IMR-90 (cell line): ENCODE data around the gene SLC35F1. TPM values are rescaled to one million over a fixed set of nuclear protein-coding genes. Genes with fewer than 3 reads are reported as not detected.

ENCODE experiments used
- ATAC-seq: fragments of 200-7000 bp; cut with Tn5 transposase; 2 replicates; pipeline ENCODE4 v1.9.1; 2020; ENCODE audit warnings: low read depth, mild to moderate bottlenecking, moderate library complexity
- BruUV-seq: library from RNA; stranded (reverse); fragments of 400-500 nt; replicated peaks from 2 replicates; lab custom pipeline; 2021; lab: Mats Ljungman, UMichigan
- CTCF ChIA-PET: fragments of 300-600 bp; formaldehyde crosslinking; extraction: SDS; loops from one replicate; lab custom pipeline; 2021; ENCODE audit warnings: antibody characterized with exemption; lab: Yijun Ruan, JAX
- POLR2A ChIA-PET: fragments of 300-600 bp; sonication (Branson Sonifier 250); formaldehyde crosslinking; loops from one replicate; lab custom pipeline; 2022; ENCODE audit warnings: antibody characterized with exemption; ENCODE audit not compliant: unreplicated experiment; lab: Charles Lee
- DNase-seq: peaks from one replicate; pipeline ENCODE4 v3.0.0; 2013
- H2AFZ ChIP-seq: replicated peaks from 2 replicates; pipeline ENCODE3; 2013; ENCODE audit warnings: low read length, mild to moderate bottlenecking; ENCODE audit not compliant: poor library complexity
- H2AK5ac ChIP-seq: 2 replicates; pipeline ENCODE4 v1.6.1; 2013; ENCODE audit warnings: low read depth, low read length, inconsistent platforms
- H2AK9ac ChIP-seq: replicated peaks from 2 replicates; pipeline ENCODE3; 2013; ENCODE audit warnings: mild to moderate bottlenecking, low read depth, low read length, moderate library complexity; ENCODE audit not compliant: poor library complexity
- H2BK120ac ChIP-seq: 2 replicates; pipeline ENCODE4 v1.6.1; 2013; ENCODE audit warnings: low read depth, low read length, inconsistent platforms
- H2BK15ac ChIP-seq: 3 replicates; pipeline ENCODE4 v1.6.1; 2013; ENCODE audit warnings: low read depth, low read length, inconsistent platforms
- H2BK20ac ChIP-seq: 2 replicates; pipeline ENCODE4 v1.6.1; 2013; ENCODE audit warnings: low read depth, mild to moderate bottlenecking, inconsistent platforms, low read length, moderate library complexity
- H2BK5ac ChIP-seq: 2 replicates; pipeline ENCODE4 v1.6.1; 2013; ENCODE audit warnings: mild to moderate bottlenecking, low read depth, low read length, inconsistent platforms; ENCODE audit not compliant: poor library complexity, severe bottlenecking
- H3K14ac ChIP-seq: replicated peaks from 2 replicates; pipeline ENCODE4 v1.6.1; 2013; ENCODE audit warnings: low read depth, low read length, inconsistent platforms
- H3K18ac ChIP-seq: 2 replicates; pipeline ENCODE4 v1.6.1; 2013; ENCODE audit warnings: low read depth, low read length, control low read depth
- H3K23ac ChIP-seq: 2 replicates; pipeline ENCODE4 v1.6.1; 2013; ENCODE audit warnings: low read depth, low read length, inconsistent platforms
- H3K27ac ChIP-seq: 2 replicates; pipeline ENCODE4 v1.5.1; 2013; ENCODE audit warnings: mild to moderate bottlenecking, control low read depth, low read length; ENCODE audit not compliant: insufficient read depth
- H3K27me3 ChIP-seq: 2 replicates; pipeline ENCODE4 v1.6.1; 2013; ENCODE audit warnings: low read length; ENCODE audit not compliant: control insufficient read depth, insufficient read depth
- H3K36me3 ChIP-seq: 2 replicates; pipeline ENCODE4 v1.6.1; 2013; ENCODE audit warnings: low read length, mixed read lengths; ENCODE audit not compliant: control insufficient read depth, insufficient read depth
- H3K4ac ChIP-seq: 2 replicates; pipeline ENCODE4 v1.6.1; 2013; ENCODE audit warnings: low read depth, low read length, inconsistent platforms
- H3K4me1 ChIP-seq: 2 replicates; pipeline ENCODE4 v1.6.1; 2013; ENCODE audit warnings: low read length, mixed read lengths; ENCODE audit not compliant: control insufficient read depth, insufficient read depth
- H3K4me2 ChIP-seq: 2 replicates; pipeline ENCODE4 v1.6.1; 2013; ENCODE audit warnings: low read depth, mild to moderate bottlenecking, control low read depth, low read length, moderate library complexity
- H3K4me3 ChIP-seq: 2 replicates; pipeline ENCODE4 v1.5.1; 2013; ENCODE audit warnings: low read depth, mild to moderate bottlenecking, control low read depth, low read length, moderate library complexity; ENCODE audit not compliant: insufficient read depth
- H3K56ac ChIP-seq: 2 replicates; pipeline ENCODE4 v1.6.1; 2013; ENCODE audit warnings: low read length, inconsistent platforms; ENCODE audit not compliant: insufficient read depth; ENCODE audit errors: extremely low read depth
- H3K79me1 ChIP-seq, 2 experiments: 2 replicates each; pipeline ENCODE4 v1.6.1; 2013; ENCODE audit warnings: low read length in 2 of 2, inconsistent platforms in 1 of 2, low read depth in 1 of 2
- H3K9ac ChIP-seq: 2 replicates; pipeline ENCODE4 v1.6.1; 2013; ENCODE audit warnings: low read depth, low read length, control low read depth
- H3K9me1 ChIP-seq: 2 replicates; pipeline ENCODE4 v1.6.1; 2013; ENCODE audit warnings: low read length, inconsistent platforms; ENCODE audit not compliant: insufficient read depth
- H3K9me3 ChIP-seq: 2 replicates; pipeline ENCODE4 v1.6.1; 2013; ENCODE audit warnings: low read length; ENCODE audit not compliant: control insufficient read depth, insufficient read depth
- H4K20me1 ChIP-seq: 2 replicates; pipeline ENCODE4 v1.6.1; 2013; ENCODE audit warnings: low read length, inconsistent platforms; ENCODE audit not compliant: insufficient read depth
- H4K5ac ChIP-seq: 2 replicates; pipeline ENCODE4 v1.6.1; 2013; ENCODE audit warnings: mild to moderate bottlenecking, low read depth, low read length, control low read depth
- H4K8ac ChIP-seq, 2 experiments: 2 replicates each; pipeline ENCODE4 v1.6.1; 2013; ENCODE audit warnings: low read depth in 2 of 2, low read length in 2 of 2, control low read depth in 1 of 2, inconsistent platforms in 1 of 2
- H4K91ac ChIP-seq: 2 replicates; pipeline ENCODE4 v1.6.1; 2013; ENCODE audit warnings: low read depth, low read length, inconsistent platforms; ENCODE audit not compliant: insufficient read depth
- BHLHE40 ChIP-seq: fragments of 150-350 bp; IDR thresholded peaks from 2 replicates; pipeline ENCODE4 v1.6.1; 2016; ENCODE audit warnings: mild to moderate bottlenecking, low read depth, low read length
- CEBPB ChIP-seq: IDR thresholded peaks from 2 replicates; pipeline ENCODE4 v1.6.1; 2012; ENCODE audit warnings: low read depth, low read length, improper control_type of control experiment
- CHD1 ChIP-seq: IDR thresholded peaks from 2 replicates; pipeline ENCODE4 v1.6.1; 2012; ENCODE audit warnings: low read depth, low read length, improper control_type of control experiment
- ELK1 ChIP-seq: fragments of 150-350 bp; IDR thresholded peaks from 2 replicates; pipeline ENCODE4 v1.6.1; 2016; ENCODE audit warnings: low read depth, mild to moderate bottlenecking, low read length, moderate library complexity, borderline replicate concordance
- FOS ChIP-seq: fragments of 150-350 bp; IDR thresholded peaks from 2 replicates; pipeline ENCODE4 v1.6.1; 2016; ENCODE audit warnings: low read depth, low read length
- MAFK ChIP-seq: IDR thresholded peaks from 2 replicates; pipeline ENCODE4 v1.6.1; 2012; ENCODE audit warnings: low read depth, low read length, improper control_type of control experiment
- MAZ ChIP-seq: IDR thresholded peaks from 2 replicates; pipeline ENCODE4 v1.6.1; 2012; ENCODE audit warnings: low read depth, mild to moderate bottlenecking, low read length, improper control_type of control experiment, moderate library complexity, borderline replicate concordance
- MXI1 ChIP-seq: IDR thresholded peaks from 2 replicates; pipeline ENCODE4 v1.6.1; 2012; ENCODE audit warnings: low read depth, mild to moderate bottlenecking, low read length, moderate library complexity, borderline replicate concordance
- NFE2L2 ChIP-seq: fragments of 150-350 bp; IDR thresholded peaks from 2 replicates; pipeline ENCODE4 v1.6.1; 2016; ENCODE audit warnings: low read depth, mild to moderate bottlenecking, low read length
- POLR2A ChIP-seq: IDR thresholded peaks from 2 replicates; pipeline ENCODE4 v1.6.1; 2012; ENCODE audit warnings: mild to moderate bottlenecking, low read depth, low read length
- RAD21 ChIP-seq: IDR thresholded peaks from 2 replicates; pipeline ENCODE4 v1.6.1; 2012; ENCODE audit warnings: low read length, improper control_type of control experiment
- RCOR1 ChIP-seq: IDR thresholded peaks from 2 replicates; pipeline ENCODE4 v1.6.1; 2012; ENCODE audit warnings: mild to moderate bottlenecking, low read length, improper control_type of control experiment; ENCODE audit not compliant: insufficient replicate concordance
- RFX5 ChIP-seq: IDR thresholded peaks from 2 replicates; pipeline ENCODE4 v1.8.0; 2012; ENCODE audit warnings: low read depth, mild to moderate bottlenecking, low read length, moderate library complexity
- SMC3 ChIP-seq: fragments of 150-350 bp; IDR thresholded peaks from 2 replicates; pipeline ENCODE4 v1.6.1; 2016; ENCODE audit warnings: low read depth, mild to moderate bottlenecking, antibody characterized with exemption, low read length, moderate library complexity
- WGBS, 2 experiments: methylation state at CpG; one replicate each; pipeline versions ENCODE4 v1.1.5 to v1.1.7; 2013; ENCODE audit warnings: missing lambda C conversion rate in 2 of 2; ENCODE audit not compliant: insufficient read length in 1 of 2; ENCODE audit errors: extremely low coverage in 2 of 2; 5-methylcytosine and 5-hydroxymethylcytosine counted together
- dilution Hi-C: fragments of 300-500 bp; cut with HindIII; formaldehyde crosslinking; loops from one replicate; pipeline ENCODE4 v1.14.3; 2018; ENCODE audit warnings: low sequenced_read_pairs; ENCODE audit not compliant: unreplicated experiment
- in situ Hi-C: fragments of 300-500 bp; cut with MboI; formaldehyde crosslinking; loops from 3 replicates; pipeline ENCODE4 v1.14.3; 2019; ENCODE audit warnings: low sequenced_read_pairs, inconsistent platforms, mixed read lengths
- intact Hi-C: fragments of 100-400 bp; cut with micrococcal nuclease; formaldehyde crosslinking; loops from 2 replicates; pipeline ENCODE4 v1.10.0; 2022
- polyA plus RNA-seq, 3 experiments: library from polyadenylated mRNA; depleted of rRNA; stranded (reverse); fragments of >200 nt; gene quantifications; 2 replicates each; pipeline ENCODE4 v1.2.3, GENCODE V29; 2012; ENCODE audit warnings: low replicate concordance in 1 of 3
- total RNA-seq: library from RNA; depleted of rRNA; stranded (reverse); fragments of >200 nt; gene quantifications from 2 replicates; pipeline ENCODE4 v1.2.3, GENCODE V29; 2012
- TF ChIP-seq, protein P1 (sequence below): fragments of 150-350 bp; IDR thresholded peaks from 2 replicates; pipeline ENCODE4 v1.6.1; 2017; ENCODE audit warnings: mild to moderate bottlenecking, antibody characterized with exemption, low read length, low read depth
- TF ChIP-seq, protein P2 (sequence below): conservative IDR thresholded peaks from 2 replicates; pipeline ENCODE4 v1.5.1; 2012; ENCODE audit warnings: mild to moderate bottlenecking, low read depth, low read length, improper control_type of control experiment

Gene SLC35F1
- total and polyA plus RNA-seq, 2 of the 4 experiments (the other 2 are of a cell fraction), result not detected

DNA sequence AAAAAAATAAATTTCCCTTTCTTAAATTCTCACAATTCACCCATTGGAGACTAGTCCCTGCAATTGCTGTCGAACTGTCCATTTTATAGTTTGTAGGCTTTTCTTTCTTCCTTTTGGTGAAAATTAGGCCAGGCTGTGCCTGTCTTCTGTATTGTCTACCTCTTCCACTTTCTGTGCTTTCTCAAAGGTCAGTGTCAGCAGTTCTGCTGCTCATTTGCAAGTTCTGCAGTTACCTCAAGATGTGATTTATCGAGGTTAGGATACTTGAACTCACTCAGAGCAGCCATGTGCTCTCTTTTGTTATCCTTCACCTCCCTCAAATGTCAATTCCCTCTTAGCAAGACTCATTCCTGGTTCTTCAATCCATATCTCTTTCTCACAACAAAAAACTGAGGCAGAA is 179.1 kb downstream of the SLC35F1 start:
- H2BK15ac ChIP-seq, result no peak overlapping the region
- no peak overlapping the region for H3K9ac ChIP-seq
- H4K8ac ChIP-seq, result no peak overlapping the region
- H2AK5ac ChIP-seq, result no peak overlapping the region
- H2AK9ac ChIP-seq, result no peak overlapping the region
- H3K56ac ChIP-seq, result no peak overlapping the region
- no peak overlapping the region for H3K4me2 ChIP-seq
- H2AFZ ChIP-seq, result no peak overlapping the region
- no peaks in the 10 kb centered on the region for H3K27me3 ChIP-seq
- no peak overlapping the region for H4K5ac ChIP-seq
- H4K91ac ChIP-seq, result no peak overlapping the region
- H4K20me1 ChIP-seq, result no peaks in the 10 kb centered on the region
- no TSS peak for BruUV-seq
- no peak for TF ChIP-seq RFX5
- no peak for TF ChIP-seq CHD1
- no peak for TF ChIP-seq FOS
- no peak for TF ChIP-seq SMC3
- TF ChIP-seq, protein P1, sequence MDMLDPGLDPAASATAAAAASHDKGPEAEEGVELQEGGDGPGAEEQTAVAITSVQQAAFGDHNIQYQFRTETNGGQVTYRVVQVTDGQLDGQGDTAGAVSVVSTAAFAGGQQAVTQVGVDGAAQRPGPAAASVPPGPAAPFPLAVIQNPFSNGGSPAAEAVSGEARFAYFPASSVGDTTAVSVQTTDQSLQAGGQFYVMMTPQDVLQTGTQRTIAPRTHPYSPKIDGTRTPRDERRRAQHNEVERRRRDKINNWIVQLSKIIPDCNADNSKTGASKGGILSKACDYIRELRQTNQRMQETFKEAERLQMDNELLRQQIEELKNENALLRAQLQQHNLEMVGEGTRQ, result no peak
- TF ChIP-seq MAFK, result no peak
- no peak for TF ChIP-seq NFE2L2
- no peak for TF ChIP-seq RCOR1
- TF ChIP-seq MXI1, result no peak
- TF ChIP-seq MAZ, result no peak
- TF ChIP-seq BHLHE40, result no peak
- TF ChIP-seq, protein P2, sequence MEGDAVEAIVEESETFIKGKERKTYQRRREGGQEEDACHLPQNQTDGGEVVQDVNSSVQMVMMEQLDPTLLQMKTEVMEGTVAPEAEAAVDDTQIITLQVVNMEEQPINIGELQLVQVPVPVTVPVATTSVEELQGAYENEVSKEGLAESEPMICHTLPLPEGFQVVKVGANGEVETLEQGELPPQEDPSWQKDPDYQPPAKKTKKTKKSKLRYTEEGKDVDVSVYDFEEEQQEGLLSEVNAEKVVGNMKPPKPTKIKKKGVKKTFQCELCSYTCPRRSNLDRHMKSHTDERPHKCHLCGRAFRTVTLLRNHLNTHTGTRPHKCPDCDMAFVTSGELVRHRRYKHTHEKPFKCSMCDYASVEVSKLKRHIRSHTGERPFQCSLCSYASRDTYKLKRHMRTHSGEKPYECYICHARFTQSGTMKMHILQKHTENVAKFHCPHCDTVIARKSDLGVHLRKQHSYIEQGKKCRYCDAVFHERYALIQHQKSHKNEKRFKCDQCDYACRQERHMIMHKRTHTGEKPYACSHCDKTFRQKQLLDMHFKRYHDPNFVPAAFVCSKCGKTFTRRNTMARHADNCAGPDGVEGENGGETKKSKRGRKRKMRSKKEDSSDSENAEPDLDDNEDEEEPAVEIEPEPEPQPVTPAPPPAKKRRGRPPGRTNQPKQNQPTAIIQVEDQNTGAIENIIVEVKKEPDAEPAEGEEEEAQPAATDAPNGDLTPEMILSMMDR, result no peak
- TF ChIP-seq ELK1, result no peak
- no peak for TF ChIP-seq RAD21
- no peak for TF ChIP-seq CEBPB
- TF ChIP-seq POLR2A, result no peak
- no peak overlapping the region for H3K27ac ChIP-seq
- no peak overlapping the region for H3K4me3 ChIP-seq
- no CpG with 5 or more reads among the region's 2 CpGs for WGBS, 2 experiments
- H3K9me3 ChIP-seq, result no peaks in the 10 kb centered on the region
- in situ Hi-C loops (no loop called here), intact Hi-C loops (no loop called here), dilution Hi-C loops (no loop called here)
- ChIA-PET POLR2A (no interaction called here), CTCF (no interaction called here)
- no peak overlapping the region for H3K4ac ChIP-seq
- H2BK20ac ChIP-seq, result no peak overlapping the region
- H2BK5ac ChIP-seq, result no peak overlapping the region
- DNase-seq (no peak), ATAC-seq (no peak)
- H3K4me1 ChIP-seq, result no peaks in the 10 kb centered on the region
- no peak overlapping the region for H3K23ac ChIP-seq
- no peak overlapping the region for H3K14ac ChIP-seq
- no peak overlapping the region for H2BK120ac ChIP-seq
- H3K18ac ChIP-seq, result no peak overlapping the region
- no peaks in the 10 kb centered on the region for H3K79me1 ChIP-seq
- no peaks in the 10 kb centered on the region for H3K9me1 ChIP-seq
- H3K36me3 ChIP-seq, result no peaks in the 10 kb centered on the region
